Measurements from ENCODE around the gene ZSWIM2. TPM values are rescaled to one million over a fixed set of nuclear protein-coding genes. Genes with fewer than 3 reads are reported as not detected.
"Not testable (repeated sequence)": the region's sequence is repeated elsewhere in the genome, so short reads cannot be mapped to it uniquely, and the experiment has no call there.

The ZSWIM2 gene, protein sequence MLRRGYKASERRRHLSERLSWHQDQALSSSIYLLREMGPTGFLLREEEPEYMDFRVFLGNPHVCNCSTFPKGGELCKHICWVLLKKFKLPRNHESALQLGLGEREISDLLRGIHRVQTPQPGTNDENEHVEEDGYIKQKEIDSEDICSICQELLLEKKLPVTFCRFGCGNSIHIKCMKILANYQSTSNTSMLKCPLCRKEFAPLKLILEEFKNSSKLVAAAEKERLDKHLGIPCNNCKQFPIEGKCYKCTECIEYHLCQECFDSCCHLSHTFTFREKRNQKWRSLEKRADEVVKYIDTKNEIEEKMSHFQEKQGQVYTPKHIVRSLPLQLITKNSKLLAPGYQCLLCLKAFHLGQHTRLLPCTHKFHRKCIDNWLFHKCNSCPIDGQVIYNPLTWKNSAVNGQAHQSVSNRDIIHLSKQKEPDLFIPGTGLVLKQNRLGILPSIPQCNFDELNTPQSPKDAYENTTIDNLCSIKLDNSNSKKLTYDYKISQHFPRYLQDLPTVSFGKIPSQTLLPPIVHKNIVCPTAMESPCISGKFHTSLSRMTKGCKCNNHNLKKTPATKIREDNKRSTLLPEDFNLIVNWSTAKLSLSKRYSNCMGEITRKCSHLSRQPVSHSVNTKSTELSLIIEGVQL
- total RNA-seq = under 1 TPM in 2 of 8 experiments, not detected in 6; 0.14 to 0.38 TPM

DNA sequence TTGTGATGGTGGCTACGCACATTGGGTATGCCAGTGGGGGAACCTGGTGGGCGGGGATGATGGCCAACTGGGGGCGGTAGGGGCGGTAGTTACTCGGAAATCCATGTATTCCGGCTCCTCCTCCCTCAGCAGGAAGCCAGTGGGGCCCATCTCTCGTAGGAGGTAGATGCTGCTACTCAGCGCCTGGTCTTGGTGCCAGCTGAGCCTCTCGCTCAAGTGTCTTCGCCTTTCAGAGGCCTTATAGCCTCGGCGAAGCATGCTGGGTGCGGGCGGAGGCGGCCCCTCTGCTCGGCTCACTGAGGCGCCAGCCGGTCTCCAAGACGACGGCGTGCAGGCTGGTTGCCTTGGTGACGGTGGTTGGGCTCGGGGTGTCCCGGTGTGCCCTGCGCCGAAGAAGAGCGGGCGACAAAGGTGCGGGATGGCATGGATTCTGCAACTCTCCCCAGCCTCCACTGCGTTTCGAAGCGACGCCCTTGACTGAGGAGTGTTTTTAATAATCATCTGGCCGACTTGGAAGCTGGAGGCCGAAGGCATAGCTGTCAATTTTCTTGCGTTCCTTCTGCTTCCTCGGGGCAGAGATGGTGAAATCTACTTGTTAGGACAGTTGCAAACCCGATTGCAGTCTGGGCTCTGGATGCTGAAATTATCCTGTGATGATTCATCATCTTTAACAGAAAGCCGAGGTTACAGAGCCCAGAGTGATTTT is at the start of gene ZSWIM2:
Gene ZSWIM2 (minus strand): TSS at position 298 of the 706 bp plus-strand sequence. CDS start 40 bp downstream, at position 258.
- 0 to 88% (median 28%) methylated on average over 1 to 17 of the region's 39 CpGs; no CpG with 5 or more reads in 3 of the 10 experiments for WGBS, 10 experiments
- Histone ChIP-seq H3K27ac (no peak within 1 kb of the TSS), H3K4me3 (peak within 1 kb of the TSS in 2 of 5 donors; percentile 11 to 36), H3K4me1 (replicated peaks in 1 of 2) (no peaks in the 10 kb centered on the region)
- peak in 6 of 8 experiments; percentile 54 to 99 (median 95) for ATAC-seq (replicated peaks in 6 of 8)
- in situ Hi-C loops (cut with MboI; ENCODE audit: low pct_unique_long_range_greater_than_20kb in 2 of 9, low sequenced_read_pairs in 9 of 9, unreplicated experiment in 9 of 9) = no loop called here

DNA sequence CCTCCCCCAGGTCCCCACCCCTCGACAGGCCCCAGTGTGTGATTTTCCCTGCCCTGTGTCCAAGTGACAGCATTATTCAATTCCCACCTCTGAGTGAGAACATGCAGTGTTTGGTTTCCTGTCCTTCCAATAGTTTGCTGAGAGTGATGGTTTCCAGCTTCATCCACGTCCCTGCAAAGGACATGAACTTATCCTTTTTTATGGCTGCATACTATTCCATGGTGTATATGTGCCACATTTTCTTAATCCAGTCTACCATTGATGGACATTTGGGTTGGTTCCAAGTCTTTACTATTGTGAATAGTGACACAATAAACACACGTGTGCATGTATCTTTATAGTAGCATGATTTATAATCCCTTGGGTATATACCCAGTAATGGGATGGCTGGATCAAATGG is 47.2 kb upstream of the ZSWIM2 start:
- in situ Hi-C loops (cut with MboI; ENCODE audit: low pct_unique_long_range_greater_than_20kb in 2 of 9, low sequenced_read_pairs in 9 of 9, unreplicated experiment in 9 of 9) = loop anchor here in 1 of 9 experiments (25.0 kb wide), 1 partner anchor 541 kb away; the partner anchor contains the start of gene CALCRL
- H3K27ac ChIP-seq; ATAC-seq (replicated peaks in 6 of 8); H3K4me3 ChIP-seq; H3K4me1 ChIP-seq (replicated peaks in 1 of 2): not testable (repeated sequence)
- 0 to 100% (median 58%) methylated on average over 1 to 2 of the region's 3 CpGs; no CpG with 5 or more reads in 4 of the 10 experiments for WGBS, 10 experiments

DNA sequence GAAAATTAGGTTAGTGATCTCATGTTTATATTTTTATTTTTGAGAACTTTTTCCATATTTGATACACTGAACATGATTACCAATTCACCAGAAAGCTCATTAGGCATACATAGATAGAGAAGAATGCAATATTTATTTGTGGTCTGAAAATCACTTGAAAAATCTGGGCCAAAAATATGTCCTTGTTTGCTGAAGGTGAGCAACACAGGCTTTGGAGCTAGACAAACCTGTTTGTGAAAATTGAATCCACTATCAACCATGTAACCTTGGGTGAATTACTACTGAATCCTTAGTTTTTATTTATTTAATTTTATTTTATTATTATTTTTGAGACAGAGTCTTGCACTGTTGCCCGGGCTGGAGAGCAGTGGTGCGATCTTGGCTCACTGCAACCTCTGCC is 46.5 kb upstream of the ZSWIM2 start:
- Histone ChIP-seq H3K4me3 (no peak overlapping the region), H3K4me1 (replicated peaks in 1 of 2) (no peaks in the 10 kb centered on the region), H3K27ac (no peak overlapping the region)
- 0 to 89% (median 80%) methylated on average over 1 to 2 of the region's 2 CpGs; no CpG with 5 or more reads in 6 of the 10 experiments for WGBS, 10 experiments
- no peak for ATAC-seq (replicated peaks in 6 of 8)
- in situ Hi-C loops (cut with MboI; ENCODE audit: low pct_unique_long_range_greater_than_20kb in 2 of 9, low sequenced_read_pairs in 9 of 9, unreplicated experiment in 9 of 9) = loop anchor here in 1 of 9 experiments (25.0 kb wide), 1 partner anchor 542 kb away; the partner anchor contains the start of gene CALCRL

DNA sequence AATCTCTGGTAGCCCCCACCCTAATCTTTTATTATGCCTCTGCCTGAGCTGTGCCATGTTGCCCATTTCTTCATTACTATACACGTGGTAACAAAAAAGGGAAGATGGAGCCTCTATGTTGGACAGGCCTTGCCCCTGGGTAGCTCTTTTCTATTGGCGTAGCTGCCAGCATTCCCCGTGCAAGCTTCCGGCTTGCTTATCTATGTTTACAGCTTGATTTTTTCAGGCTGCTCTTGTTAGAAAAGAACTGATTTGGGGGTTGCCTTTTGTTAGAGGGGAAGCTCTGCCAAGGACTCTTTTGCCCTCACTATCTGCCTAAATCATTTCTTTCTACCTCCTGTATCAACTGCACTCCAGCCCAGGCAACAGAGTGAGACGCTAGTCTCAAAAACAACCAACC is 45.5 kb upstream of the ZSWIM2 start:
- 47 to 100% (median 74%) methylated on average over 1 to 5 of the region's 5 CpGs; no CpG with 5 or more reads in 3 of the 10 experiments for WGBS, 10 experiments
- Histone ChIP-seq H3K4me1 (replicated peaks in 1 of 2) (no peaks in the 10 kb centered on the region), H3K27ac (no peak overlapping the region), H3K4me3 (no peak overlapping the region)
- in situ Hi-C loops (cut with MboI; ENCODE audit: low pct_unique_long_range_greater_than_20kb in 2 of 9, low sequenced_read_pairs in 9 of 9, unreplicated experiment in 9 of 9) = loop anchor here in 1 of 9 experiments (25.0 kb wide), 1 partner anchor 543 kb away; the partner anchor contains the start of gene CALCRL
- ATAC-seq (replicated peaks in 6 of 8) = no peak

DNA sequence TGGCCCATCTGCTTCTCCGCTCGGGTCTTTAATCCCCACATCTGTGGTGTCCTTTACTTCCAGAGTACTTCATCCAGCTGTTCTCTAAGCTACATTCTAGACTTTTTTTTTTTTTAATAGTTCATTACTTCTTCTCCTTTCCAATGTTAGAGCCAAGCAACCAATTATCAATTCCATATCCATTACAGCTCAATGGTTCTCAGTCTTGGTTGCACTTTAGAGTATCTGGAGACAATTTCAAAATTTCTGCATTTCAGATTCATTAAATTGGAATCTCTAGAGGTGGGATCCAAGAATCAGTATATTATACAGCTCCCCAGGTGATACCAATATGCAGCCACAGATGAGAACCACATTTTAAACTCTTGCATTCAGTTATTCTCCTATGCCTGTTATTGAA is 43.9 kb upstream of the ZSWIM2 start:
- H3K27ac ChIP-seq = no peak overlapping the region
- H3K4me3 ChIP-seq = no peak overlapping the region
- H3K4me1 ChIP-seq (replicated peaks in 1 of 2) = no peaks in the 10 kb centered on the region
- 6 to 100% (median 95%) methylated on average over 1 to 2 of the region's 2 CpGs; no CpG with 5 or more reads in 3 of the 10 experiments for WGBS, 10 experiments
- no peak for ATAC-seq (replicated peaks in 6 of 8)
- in situ Hi-C loops (cut with MboI; ENCODE audit: low pct_unique_long_range_greater_than_20kb in 2 of 9, low sequenced_read_pairs in 9 of 9, unreplicated experiment in 9 of 9) = loop anchor here in 1 of 9 experiments (25.0 kb wide), 1 partner anchor 544 kb away; the partner anchor contains the start of gene CALCRL

DNA sequence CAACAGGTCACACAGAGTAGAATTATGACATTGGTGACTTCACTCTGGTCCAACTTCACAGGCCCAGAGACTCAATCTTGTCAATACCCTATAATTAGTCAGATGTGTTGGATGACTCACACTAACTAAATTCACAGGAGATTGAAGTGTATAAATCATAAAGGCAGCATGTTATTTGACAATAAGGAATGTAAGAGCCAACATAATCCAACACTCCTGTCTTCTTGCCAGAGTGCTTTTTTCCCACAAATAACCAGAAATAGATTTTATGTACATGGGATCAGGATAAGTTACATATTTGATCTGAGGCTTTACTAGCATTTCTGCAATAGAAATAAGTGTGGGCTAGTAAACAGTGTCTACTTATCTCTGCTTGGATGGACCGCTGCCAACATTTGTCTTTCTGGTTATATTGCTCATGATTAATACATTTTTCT is 42.2 kb upstream of the ZSWIM2 start:
- Histone ChIP-seq H3K4me1 (replicated peaks in 1 of 2) (no peaks in the 10 kb centered on the region), H3K27ac (no peak overlapping the region), H3K4me3 (no peak overlapping the region)
- peak in 3 of 8 experiments; percentile 38 to 69 (median 42) for ATAC-seq (replicated peaks in 6 of 8)
- 40 to 100% (median 86%) methylated on average over 1 of the region's 1 CpG; no CpG with 5 or more reads in 4 of the 10 experiments for WGBS, 10 experiments
- in situ Hi-C loops (cut with MboI; ENCODE audit: low pct_unique_long_range_greater_than_20kb in 2 of 9, low sequenced_read_pairs in 9 of 9, unreplicated experiment in 9 of 9) = loop anchor here in 1 of 9 experiments (25.0 kb wide), 1 partner anchor 546 kb away; the partner anchor contains the start of gene CALCRL

DNA sequence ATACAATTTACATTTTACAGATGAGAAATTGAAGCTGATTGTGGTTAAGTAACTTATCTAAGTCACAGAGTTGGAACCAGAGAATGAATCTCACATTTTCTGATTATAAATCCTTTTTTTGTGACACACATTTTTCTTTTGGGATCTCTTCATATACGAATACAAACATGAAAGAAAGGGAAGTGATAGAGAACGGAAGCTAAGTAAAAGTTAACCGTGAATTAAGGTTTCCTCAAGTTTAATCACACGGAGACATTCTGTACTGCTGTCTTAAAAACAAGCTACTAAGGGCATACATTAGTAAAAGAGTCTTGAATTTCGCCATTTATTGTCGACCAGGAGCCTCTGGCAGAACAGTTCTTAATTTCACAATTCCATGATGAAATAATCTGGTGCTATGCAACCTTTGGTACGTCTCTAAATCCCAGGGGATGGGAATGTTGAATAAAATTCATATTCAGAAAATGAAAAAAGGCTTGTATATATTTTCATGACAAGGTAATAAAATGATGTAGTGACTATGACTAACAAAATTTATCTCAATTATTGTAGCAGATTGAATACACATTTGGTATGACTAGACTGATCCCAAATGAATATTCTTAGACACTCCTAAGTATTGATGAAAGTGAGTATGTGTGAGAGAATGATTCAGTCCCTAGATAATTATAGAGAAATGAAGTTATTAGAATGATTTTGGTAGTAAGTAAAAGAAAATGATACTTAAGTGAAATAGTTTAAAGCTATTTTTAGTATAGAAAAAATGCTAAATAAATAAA is 40.3 kb upstream of the ZSWIM2 start:
- Histone ChIP-seq H3K4me1 (replicated peaks in 1 of 2) (peaks cover 0 to 11% of the 10 kb centered on the region in 2 donors), H3K27ac (no peak overlapping the region), H3K4me3 (no peak overlapping the region)
- in situ Hi-C loops (cut with MboI; ENCODE audit: low pct_unique_long_range_greater_than_20kb in 2 of 9, low sequenced_read_pairs in 9 of 9, unreplicated experiment in 9 of 9) = loop anchor here in 1 of 9 experiments (25.0 kb wide), 1 partner anchor 548 kb away; the partner anchor contains the start of gene CALCRL
- 5 to 82% (median 67%) methylated on average over 3 to 7 of the region's 7 CpGs for WGBS, 10 experiments
- ATAC-seq (replicated peaks in 6 of 8) = peak in 3 of 8 experiments; percentile 41 to 71 (median 71)

DNA sequence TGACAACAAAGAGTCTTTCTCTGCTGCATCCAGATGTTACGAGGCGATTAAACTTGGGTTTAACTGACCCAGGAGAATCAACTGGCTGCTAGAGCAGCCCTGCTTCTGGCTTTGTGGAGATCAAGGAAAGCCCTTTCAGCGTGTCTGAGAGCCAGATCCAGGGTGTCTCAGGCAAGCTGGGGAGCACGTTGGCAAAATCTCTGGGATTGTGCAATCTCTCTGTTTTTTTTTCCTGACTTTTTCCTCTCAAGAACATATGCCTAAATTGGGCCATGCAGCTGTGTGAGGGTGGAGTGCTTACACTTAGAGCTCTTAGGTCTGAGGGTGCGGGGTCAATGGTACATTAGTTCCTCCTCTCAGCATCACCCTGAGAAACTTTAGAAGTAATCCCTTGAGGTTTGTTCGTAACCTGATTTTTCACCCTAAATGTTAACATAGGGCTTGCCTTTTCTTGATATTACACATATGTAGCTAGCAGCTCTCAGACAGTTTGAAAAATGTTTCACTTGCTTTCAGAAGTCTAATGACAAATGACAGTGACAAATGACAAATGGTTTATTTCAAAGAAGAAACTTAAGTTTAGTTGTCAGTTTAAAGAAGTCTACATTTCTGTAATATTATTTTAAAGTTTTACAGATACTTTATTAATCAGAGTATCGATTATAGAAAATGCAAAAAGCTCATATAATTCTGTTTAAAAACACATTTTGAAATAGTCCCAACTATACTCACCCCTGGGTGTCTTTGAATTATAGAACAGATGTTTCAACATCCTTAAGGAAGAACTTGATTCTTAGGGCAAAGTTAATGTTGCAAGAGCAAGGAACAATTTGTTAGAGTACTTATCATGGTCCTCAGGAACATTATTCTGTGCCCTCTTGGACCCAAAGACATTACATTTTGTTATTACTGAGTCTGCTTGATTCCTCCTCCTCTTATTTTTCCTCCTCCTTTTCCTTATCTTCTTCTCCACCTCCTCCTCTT is 38.4 kb upstream of the ZSWIM2 start:
- 0 to 100% (median 75%) methylated on average over 1 to 7 of the region's 7 CpGs for WGBS, 10 experiments
- H3K4me1 ChIP-seq (replicated peaks in 1 of 2) = peaks cover 2 to 15% of the 10 kb centered on the region in 2 donors
- in situ Hi-C loops (cut with MboI; ENCODE audit: low pct_unique_long_range_greater_than_20kb in 2 of 9, low sequenced_read_pairs in 9 of 9, unreplicated experiment in 9 of 9) = loop anchor here in 1 of 9 experiments (25.0 kb wide), 1 partner anchor 550 kb away; the partner anchor contains the start of gene CALCRL
- ATAC-seq (replicated peaks in 6 of 8) = peak in 3 of 8 experiments; percentile 23 to 93 (median 83)
- no peak overlapping the region for H3K27ac ChIP-seq
- H3K4me3 ChIP-seq = no peak overlapping the region

DNA sequence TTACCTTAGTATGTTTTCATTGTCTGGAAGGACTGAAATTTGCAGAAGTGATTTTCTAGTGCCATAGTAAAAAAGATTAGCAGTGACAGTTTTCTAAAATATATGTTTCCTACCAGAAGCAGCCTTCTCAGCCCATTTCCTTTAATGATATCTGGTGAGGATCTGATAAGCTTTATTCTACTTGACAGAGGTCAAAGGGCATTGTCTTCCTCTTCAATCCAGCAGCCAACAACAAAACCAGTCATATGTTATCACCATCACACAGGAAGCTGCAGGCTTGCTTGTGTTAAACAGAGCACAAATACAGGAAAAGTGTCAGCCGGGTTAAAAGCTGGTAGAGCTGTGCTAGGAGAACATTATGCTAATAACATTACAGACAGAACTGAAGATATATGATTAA is 35.6 kb upstream of the ZSWIM2 start:
- no peak overlapping the region for H3K4me3 ChIP-seq
- no peak overlapping the region for H3K27ac ChIP-seq
- peak in 5 of 8 experiments; percentile 60 to 83 (median 76) for ATAC-seq (replicated peaks in 6 of 8)
- H3K4me1 ChIP-seq (replicated peaks in 1 of 2) = peaks cover 2 to 15% of the 10 kb centered on the region in 2 donors
- in situ Hi-C loops (cut with MboI; ENCODE audit: low pct_unique_long_range_greater_than_20kb in 2 of 9, low sequenced_read_pairs in 9 of 9, unreplicated experiment in 9 of 9) = loop anchor here in 1 of 9 experiments (25.0 kb wide), 1 partner anchor 553 kb away; the partner anchor contains the start of gene CALCRL
- 0 to 100% (median 31%) methylated on average over 1 of the region's 1 CpG; no CpG with 5 or more reads in 2 of the 10 experiments for WGBS, 10 experiments

DNA sequence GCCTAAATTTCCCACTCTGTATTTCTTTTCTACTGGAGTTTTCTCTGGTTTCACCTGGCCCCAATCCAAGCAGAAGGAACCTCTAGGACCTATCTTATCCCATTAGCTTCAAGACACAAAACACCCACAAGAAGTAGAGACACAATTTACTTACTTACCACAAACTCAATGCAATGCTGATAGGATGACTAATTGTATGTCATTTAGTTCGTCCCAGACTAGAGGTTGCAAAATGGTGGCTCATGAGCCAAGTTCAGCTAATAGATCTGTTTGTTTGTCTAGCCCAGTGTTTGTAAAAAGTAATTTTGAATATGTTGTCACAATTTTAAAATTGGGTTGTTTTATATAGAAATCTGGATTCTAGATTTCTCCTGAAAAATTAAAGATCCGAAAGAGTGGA is 34.7 kb upstream of the ZSWIM2 start:
- peaks cover 2 to 15% of the 10 kb centered on the region in 2 donors for H3K4me1 ChIP-seq (replicated peaks in 1 of 2)
- no peak for ATAC-seq (replicated peaks in 6 of 8)
- no peak overlapping the region for H3K4me3 ChIP-seq
- H3K27ac ChIP-seq = no peak overlapping the region
- WGBS, 10 experiments = 0 to 100% (median 75%) methylated on average over 1 to 2 of the region's 2 CpGs; no CpG with 5 or more reads in 2 of the 10 experiments
- in situ Hi-C loops (cut with MboI; ENCODE audit: low pct_unique_long_range_greater_than_20kb in 2 of 9, low sequenced_read_pairs in 9 of 9, unreplicated experiment in 9 of 9) = loop anchor here in 1 of 9 experiments (25.0 kb wide), 1 partner anchor 554 kb away; the partner anchor contains the start of gene CALCRL
